Measurements from ENCODE around the gene ACSF3. TPM values are rescaled to one million over a fixed set of nuclear protein-coding genes. Genes with fewer than 3 reads are reported as not detected.

ACSF3 gene
- total and polyA plus RNA-seq, 2 of the 4 experiments (the other 2 are of a cell fraction): 9.5 to 14.2 TPM

DNA sequence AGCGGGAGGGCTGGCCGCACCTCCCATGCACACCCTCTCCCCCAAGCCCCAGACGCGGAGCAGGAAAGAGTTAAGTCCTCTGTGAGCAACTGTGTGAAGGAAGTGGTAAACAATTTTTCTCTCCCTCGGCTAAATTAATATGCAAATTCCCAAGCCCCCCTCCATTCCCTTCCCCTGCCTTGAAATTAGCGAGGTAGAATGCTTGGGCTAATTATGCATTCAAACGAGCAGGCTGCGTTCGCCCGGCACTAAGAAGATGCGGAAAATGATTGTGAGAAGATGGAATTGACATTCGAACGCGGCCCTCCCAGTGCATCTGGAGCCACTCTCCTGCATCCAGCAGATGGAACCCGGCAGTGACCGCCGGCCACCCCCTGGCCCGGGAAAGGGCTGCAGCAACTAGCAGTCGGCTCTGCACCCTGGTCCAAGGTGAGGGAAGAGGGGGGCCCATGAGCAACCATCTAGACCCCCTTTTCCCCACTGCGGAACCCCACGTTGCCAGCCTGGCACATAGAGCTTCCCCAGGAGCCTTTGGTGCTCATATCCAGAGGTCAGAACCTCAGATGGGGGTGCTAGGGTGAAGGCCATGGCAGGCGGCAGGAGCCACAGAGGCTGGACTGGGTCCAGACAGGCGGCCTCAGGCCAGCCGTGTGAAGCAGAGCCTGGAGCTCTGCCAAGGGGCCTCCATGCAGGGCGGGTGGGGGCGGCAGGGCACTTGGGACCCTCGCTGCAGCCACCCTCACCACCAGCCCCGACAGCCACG, 49.1 kb upstream of the ACSF3 start:
- no peak overlapping the region for H2AK9ac ChIP-seq (replicated peaks; ENCODE audit: low read depth, low read length, poor library complexity)
- BruUV-seq (replicated peaks): no TSS peak
- no peak overlapping the region for H3K4me2 ChIP-seq (ENCODE audit: low read depth, low read length)
- no peak overlapping the region for H2AFZ ChIP-seq (replicated peaks; ENCODE audit: low read length, poor library complexity)
- peaks cover 34% of the 10 kb centered on the region for H3K27me3 ChIP-seq (ENCODE audit: control insufficient read depth, insufficient read depth, low read length)
- no peak overlapping the region for H3K4ac ChIP-seq (ENCODE audit: low read depth, low read length)
- H3K23ac ChIP-seq (ENCODE audit: low read depth, low read length): no peak overlapping the region
- no peak overlapping the region for H2BK120ac ChIP-seq (ENCODE audit: low read depth, low read length)
- no peaks in the 10 kb centered on the region for H3K79me1 ChIP-seq (ENCODE audit: low read depth in 1 of 2, low read length in 2 of 2)
- H3K36me3 ChIP-seq (ENCODE audit: control insufficient read depth, insufficient read depth, low read length): no peaks in the 10 kb centered on the region
- no peak overlapping the region for H3K56ac ChIP-seq (ENCODE audit: extremely low read depth, insufficient read depth, low read length)
- TF ChIP-seq, protein P1, sequence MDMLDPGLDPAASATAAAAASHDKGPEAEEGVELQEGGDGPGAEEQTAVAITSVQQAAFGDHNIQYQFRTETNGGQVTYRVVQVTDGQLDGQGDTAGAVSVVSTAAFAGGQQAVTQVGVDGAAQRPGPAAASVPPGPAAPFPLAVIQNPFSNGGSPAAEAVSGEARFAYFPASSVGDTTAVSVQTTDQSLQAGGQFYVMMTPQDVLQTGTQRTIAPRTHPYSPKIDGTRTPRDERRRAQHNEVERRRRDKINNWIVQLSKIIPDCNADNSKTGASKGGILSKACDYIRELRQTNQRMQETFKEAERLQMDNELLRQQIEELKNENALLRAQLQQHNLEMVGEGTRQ (IDR thresholded peaks at IDR 0.05; ENCODE audit: low read depth, low read length): no peak
- no peak for TF ChIP-seq BHLHE40 (IDR thresholded peaks at IDR 0.05; ENCODE audit: low read depth, low read length)
- TF ChIP-seq RCOR1 (IDR thresholded peaks at IDR 0.05; ENCODE audit: insufficient replicate concordance, low read length): no peak
- TF ChIP-seq, protein P2, sequence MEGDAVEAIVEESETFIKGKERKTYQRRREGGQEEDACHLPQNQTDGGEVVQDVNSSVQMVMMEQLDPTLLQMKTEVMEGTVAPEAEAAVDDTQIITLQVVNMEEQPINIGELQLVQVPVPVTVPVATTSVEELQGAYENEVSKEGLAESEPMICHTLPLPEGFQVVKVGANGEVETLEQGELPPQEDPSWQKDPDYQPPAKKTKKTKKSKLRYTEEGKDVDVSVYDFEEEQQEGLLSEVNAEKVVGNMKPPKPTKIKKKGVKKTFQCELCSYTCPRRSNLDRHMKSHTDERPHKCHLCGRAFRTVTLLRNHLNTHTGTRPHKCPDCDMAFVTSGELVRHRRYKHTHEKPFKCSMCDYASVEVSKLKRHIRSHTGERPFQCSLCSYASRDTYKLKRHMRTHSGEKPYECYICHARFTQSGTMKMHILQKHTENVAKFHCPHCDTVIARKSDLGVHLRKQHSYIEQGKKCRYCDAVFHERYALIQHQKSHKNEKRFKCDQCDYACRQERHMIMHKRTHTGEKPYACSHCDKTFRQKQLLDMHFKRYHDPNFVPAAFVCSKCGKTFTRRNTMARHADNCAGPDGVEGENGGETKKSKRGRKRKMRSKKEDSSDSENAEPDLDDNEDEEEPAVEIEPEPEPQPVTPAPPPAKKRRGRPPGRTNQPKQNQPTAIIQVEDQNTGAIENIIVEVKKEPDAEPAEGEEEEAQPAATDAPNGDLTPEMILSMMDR (conservative IDR thresholded peaks at IDR 0.05; ENCODE audit: low read depth, low read length): no peak
- no peak for TF ChIP-seq RAD21 (IDR thresholded peaks at IDR 0.05; ENCODE audit: low read length)
- TF ChIP-seq CHD1 (IDR thresholded peaks at IDR 0.05; ENCODE audit: low read depth, low read length): no peak
- TF ChIP-seq RFX5 (IDR thresholded peaks at IDR 0.05; ENCODE audit: low read depth, low read length): no peak
- TF ChIP-seq MAFK (IDR thresholded peaks at IDR 0.05; ENCODE audit: low read depth, low read length): no peak
- TF ChIP-seq SMC3 (IDR thresholded peaks at IDR 0.05; ENCODE audit: low read depth, low read length): no peak
- TF ChIP-seq CEBPB (IDR thresholded peaks at IDR 0.05; ENCODE audit: low read depth, low read length): no peak
- TF ChIP-seq NFE2L2 (IDR thresholded peaks at IDR 0.05; ENCODE audit: low read depth, low read length): no peak
- TF ChIP-seq, protein P3, sequence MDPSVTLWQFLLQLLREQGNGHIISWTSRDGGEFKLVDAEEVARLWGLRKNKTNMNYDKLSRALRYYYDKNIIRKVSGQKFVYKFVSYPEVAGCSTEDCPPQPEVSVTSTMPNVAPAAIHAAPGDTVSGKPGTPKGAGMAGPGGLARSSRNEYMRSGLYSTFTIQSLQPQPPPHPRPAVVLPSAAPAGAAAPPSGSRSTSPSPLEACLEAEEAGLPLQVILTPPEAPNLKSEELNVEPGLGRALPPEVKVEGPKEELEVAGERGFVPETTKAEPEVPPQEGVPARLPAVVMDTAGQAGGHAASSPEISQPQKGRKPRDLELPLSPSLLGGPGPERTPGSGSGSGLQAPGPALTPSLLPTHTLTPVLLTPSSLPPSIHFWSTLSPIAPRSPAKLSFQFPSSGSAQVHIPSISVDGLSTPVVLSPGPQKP (IDR thresholded peaks at IDR 0.05; ENCODE audit: borderline replicate concordance, low read depth, low read length): no peak
- no peak for TF ChIP-seq POLR2A (IDR thresholded peaks at IDR 0.05; ENCODE audit: low read depth, low read length)
- no peak for TF ChIP-seq MXI1 (IDR thresholded peaks at IDR 0.05; ENCODE audit: borderline replicate concordance, low read depth, low read length)
- no peak for TF ChIP-seq MAZ (IDR thresholded peaks at IDR 0.05; ENCODE audit: borderline replicate concordance, low read depth, low read length)
- TF ChIP-seq FOS (IDR thresholded peaks at IDR 0.05; ENCODE audit: low read depth, low read length): no peak
- H3K4me3 ChIP-seq (ENCODE audit: insufficient read depth, low read depth, low read length): no peak overlapping the region
- DNase-seq (no peak), ATAC-seq (ENCODE audit: low read depth) (no peak)
- H4K8ac ChIP-seq (ENCODE audit: low read depth in 2 of 2, low read length in 2 of 2): no peak overlapping the region
- no peak overlapping the region for H3K14ac ChIP-seq (replicated peaks; ENCODE audit: low read depth, low read length)
- H4K5ac ChIP-seq (ENCODE audit: low read depth, low read length): no peak overlapping the region
- ChIA-PET POLR2A (ENCODE audit: unreplicated experiment) (no interaction called here), CTCF (no interaction called here)
- no CpG with 5 or more reads among the region's 29 CpGs for WGBS, 2 experiments (ENCODE audit: extremely low coverage in 2 of 2, insufficient read length in 1 of 2)
- intact Hi-C loops (cut with micrococcal nuclease): no loop called here
- H3K9ac ChIP-seq (ENCODE audit: low read depth, low read length): no peak overlapping the region
- no peak overlapping the region for H4K91ac ChIP-seq (ENCODE audit: insufficient read depth, low read depth, low read length)
- no peak overlapping the region for H2AK5ac ChIP-seq (ENCODE audit: low read depth, low read length)
- H3K9me1 ChIP-seq (ENCODE audit: insufficient read depth, low read length): no peaks in the 10 kb centered on the region
- H2BK15ac ChIP-seq (ENCODE audit: low read depth, low read length): no peak overlapping the region
- no peaks in the 10 kb centered on the region for H4K20me1 ChIP-seq (ENCODE audit: insufficient read depth, low read length)
- no peaks in the 10 kb centered on the region for H3K4me1 ChIP-seq (ENCODE audit: control insufficient read depth, insufficient read depth, low read length)
- no peak overlapping the region for H2BK5ac ChIP-seq (ENCODE audit: low read depth, low read length, poor library complexity, severe bottlenecking)
- dilution Hi-C loops (cut with HindIII; ENCODE audit: low sequenced_read_pairs, unreplicated experiment): no loop called here
- in situ Hi-C loops (cut with MboI; ENCODE audit: low sequenced_read_pairs): no loop called here
- H3K9me3 ChIP-seq (ENCODE audit: control insufficient read depth, insufficient read depth, low read length): no peaks in the 10 kb centered on the region
- no peak overlapping the region for H3K27ac ChIP-seq (ENCODE audit: insufficient read depth, low read length)
- no peak overlapping the region for H3K18ac ChIP-seq (ENCODE audit: low read depth, low read length)
- no peak overlapping the region for H2BK20ac ChIP-seq (ENCODE audit: low read depth, low read length)
